MM.1S (cell line): ENCODE data around the gene SLIT3.

ENCODE experiments used
- DNase-seq: peaks from one replicate; pipeline ENCODE4 v3.0.0-alpha.2; 2015
- H2AFZ ChIP-seq: fragments of 300-600 bp; sonication (generic); 2 replicates; pipeline ENCODE4 v1.6.0; 2016; ENCODE audit warnings: antibody characterized with exemption, low read length
- H3F3A ChIP-seq: fragments of 300-600 bp; sonication (generic); 2 replicates; pipeline ENCODE4 v1.6.1; 2016; ENCODE audit warnings: mild to moderate bottlenecking, antibody characterized with exemption, low read length, moderate library complexity, mixed read lengths; ENCODE audit not compliant: insufficient read depth
- H3K27ac ChIP-seq: fragments of 300-600 bp; sonication (generic); 2 replicates; pipeline ENCODE4 v1.5.1; 2016; ENCODE audit warnings: mild to moderate bottlenecking, low read length
- H3K27me3 ChIP-seq: fragments of 300-600 bp; sonication (generic); replicated peaks from 2 replicates; pipeline ENCODE4 v1.6.0; 2016; ENCODE audit warnings: low read length; ENCODE audit not compliant: insufficient read depth
- H3K36me3 ChIP-seq: fragments of 300-600 bp; sonication (generic); replicated peaks from 2 replicates; pipeline ENCODE4 v1.6.1; 2016; ENCODE audit warnings: mild to moderate bottlenecking, low read length, mixed read lengths; ENCODE audit not compliant: insufficient read depth
- H3K4me1 ChIP-seq: fragments of 300-600 bp; sonication (generic); 2 replicates; pipeline ENCODE4 v1.6.1; 2016; ENCODE audit warnings: low read length, mixed read lengths
- H3K4me2 ChIP-seq: fragments of 300-600 bp; sonication (generic); 2 replicates; pipeline ENCODE4 v1.6.0; 2016; ENCODE audit warnings: low read depth, low read length
- H3K4me3 ChIP-seq: fragments of 300-600 bp; sonication (generic); 2 replicates; pipeline ENCODE4 v1.5.1; 2016; ENCODE audit warnings: low read length, mixed read lengths
- H3K79me2 ChIP-seq: fragments of 300-600 bp; sonication (generic); 2 replicates; pipeline ENCODE4 v1.6.1; 2016; ENCODE audit warnings: mixed run types, low read length, mixed read lengths
- H3K9ac ChIP-seq: fragments of 300-600 bp; sonication (generic); 2 replicates; pipeline ENCODE4 v1.6.1; 2016; ENCODE audit warnings: low read length, mixed read lengths
- H3K9me2 ChIP-seq: fragments of 300-600 bp; sonication (generic); replicated peaks from 2 replicates; pipeline ENCODE4 v1.6.1; 2016; ENCODE audit warnings: mild to moderate bottlenecking, low read length, mixed read lengths; ENCODE audit not compliant: insufficient read depth
- H3K9me3 ChIP-seq: fragments of 300-600 bp; sonication (generic); replicated peaks from 2 replicates; pipeline ENCODE4 v1.6.1; 2016; ENCODE audit warnings: mild to moderate bottlenecking, low read length, mixed read lengths; ENCODE audit not compliant: insufficient read depth
- H4K20me1 ChIP-seq: fragments of 300-600 bp; sonication (generic); 2 replicates; pipeline ENCODE4 v1.6.1; 2016; ENCODE audit warnings: mild to moderate bottlenecking, low read length, moderate library complexity, mixed read lengths; ENCODE audit not compliant: insufficient read depth
- CTCF ChIP-seq: fragments of 300-600 bp; sonication (generic); IDR thresholded peaks from 2 replicates; pipeline ENCODE4 v1.5.1; 2016; ENCODE audit warnings: antibody characterized with exemption, low read length, mixed read lengths
- EZH2 ChIP-seq: fragments of 300-600 bp; sonication (generic); optimal IDR thresholded peaks from 2 replicates; pipeline ENCODE3; 2017; ENCODE audit warnings: low read depth, mild to moderate bottlenecking, antibody characterized with exemption, low read length, mixed read lengths
- EZH2phosphoT487 ChIP-seq: fragments of 300-600 bp; sonication (generic); IDR thresholded peaks from 2 replicates; pipeline ENCODE4 v1.6.1; 2018; ENCODE audit warnings: antibody characterized with exemption, low read length

The SLIT3 gene

DNA sequence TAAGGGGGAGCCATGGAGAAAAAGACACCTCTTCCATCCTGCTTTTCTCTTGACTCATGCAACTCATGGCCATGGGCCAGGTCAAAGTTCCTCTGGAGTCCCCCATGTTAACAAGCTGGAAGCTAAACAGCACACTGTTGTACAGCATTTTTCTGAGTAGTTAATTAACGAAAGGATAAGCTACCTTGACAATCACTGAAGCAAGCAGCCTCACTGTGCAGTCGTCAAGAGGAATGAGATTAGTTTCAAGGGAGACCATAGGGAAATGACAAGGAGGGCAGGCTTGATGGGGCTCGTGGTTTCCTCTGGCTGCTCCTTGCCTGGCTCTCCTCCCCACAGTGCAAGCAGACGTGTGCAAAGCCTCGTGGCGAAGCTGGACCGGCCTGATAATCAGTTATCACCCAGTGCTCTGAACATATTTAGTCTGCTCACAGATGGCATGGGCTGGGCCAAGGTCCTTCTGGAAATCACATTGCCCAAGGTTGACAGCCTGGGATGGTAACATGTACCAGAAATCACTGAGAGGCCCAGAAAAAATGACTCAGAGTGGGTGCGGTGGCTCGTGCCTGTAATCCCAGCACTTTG, 209.5 kb downstream of the SLIT3 start:
- no peaks in the 10 kb centered on the region for H3F3A ChIP-seq
- TF ChIP-seq CTCF: no peak
- TF ChIP-seq EZH2: no peak
- TF ChIP-seq EZH2phosphoT487: no peak
- no peaks in the 10 kb centered on the region for H3K9me3 ChIP-seq
- H3K4me2 ChIP-seq: no peak overlapping the region
- H3K9ac ChIP-seq: no peak overlapping the region
- H2AFZ ChIP-seq: no peak overlapping the region
- H3K27me3 ChIP-seq: no peaks in the 10 kb centered on the region
- H3K9me2 ChIP-seq: no peaks in the 10 kb centered on the region
- no peak overlapping the region for H3K27ac ChIP-seq
- H3K79me2 ChIP-seq: no peaks in the 10 kb centered on the region
- H3K4me3 ChIP-seq: no peak overlapping the region
- H4K20me1 ChIP-seq: no peaks in the 10 kb centered on the region
- no peaks in the 10 kb centered on the region for H3K36me3 ChIP-seq
- H3K4me1 ChIP-seq: no peaks in the 10 kb centered on the region
- DNase-seq: no peak

DNA sequence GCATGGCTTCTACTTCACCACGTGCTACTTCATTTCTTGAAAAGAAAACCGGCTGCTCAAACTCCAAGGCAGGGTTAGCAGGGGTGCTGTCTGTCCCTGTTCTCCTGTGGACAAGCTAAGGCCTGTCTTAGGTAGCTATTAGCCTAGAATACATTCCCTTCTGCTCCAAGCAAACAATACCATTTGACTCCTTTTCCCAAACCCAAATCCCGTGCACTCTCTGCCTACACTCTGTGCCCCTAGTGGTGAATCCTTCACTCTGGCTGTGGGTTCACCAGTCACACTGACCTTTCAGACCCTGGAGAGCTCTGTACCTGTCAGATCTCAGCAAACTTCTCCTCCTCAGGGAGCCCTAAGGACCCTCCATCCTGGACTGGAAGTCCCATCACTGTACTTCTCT, 211.6 kb downstream of the SLIT3 start:
- no peaks in the 10 kb centered on the region for H3K9me2 ChIP-seq
- H3K79me2 ChIP-seq: no peaks in the 10 kb centered on the region
- no peaks in the 10 kb centered on the region for H3K27me3 ChIP-seq
- no peak for TF ChIP-seq EZH2phosphoT487
- H3K27ac ChIP-seq: no peak overlapping the region
- no peaks in the 10 kb centered on the region for H3K9me3 ChIP-seq
- H4K20me1 ChIP-seq: no peaks in the 10 kb centered on the region
- H3K4me3 ChIP-seq: no peak overlapping the region
- H3K4me2 ChIP-seq: no peak overlapping the region
- H3K36me3 ChIP-seq: no peaks in the 10 kb centered on the region
- H3K4me1 ChIP-seq: no peaks in the 10 kb centered on the region
- no peak overlapping the region for H2AFZ ChIP-seq
- H3F3A ChIP-seq: no peaks in the 10 kb centered on the region
- no peak overlapping the region for H3K9ac ChIP-seq
- DNase-seq: no peak

GRCh38 chr5:169088028-169088725, 212.8 kb downstream of the SLIT3 start:
- no peaks in the 10 kb centered on the region for H3F3A ChIP-seq
- DNase-seq: no peak

More at GRCh38 chr5:169088028-169088725, 212.8 kb downstream of the SLIT3 start:
- Histone ChIP-seq H3K36me3 (no peaks in the 10 kb centered on the region), H2AFZ (no peak overlapping the region), H3K27ac (no peak overlapping the region), H3K4me2 (no peak overlapping the region), H3K27me3 (no peaks in the 10 kb centered on the region), H3K79me2 (no peaks in the 10 kb centered on the region), H3K9me2 (no peaks in the 10 kb centered on the region), H3K4me3 (no peak overlapping the region), H3K4me1 (no peaks in the 10 kb centered on the region), H3K9ac (no peak overlapping the region), H3K9me3 (no peaks in the 10 kb centered on the region), H4K20me1 (no peaks in the 10 kb centered on the region)
- no peak for TF ChIP-seq EZH2
- TF ChIP-seq CTCF: no peak
- no peak for TF ChIP-seq EZH2phosphoT487
